ENCODE results near the gene EEIG2.

Gene EEIG2

DNA sequence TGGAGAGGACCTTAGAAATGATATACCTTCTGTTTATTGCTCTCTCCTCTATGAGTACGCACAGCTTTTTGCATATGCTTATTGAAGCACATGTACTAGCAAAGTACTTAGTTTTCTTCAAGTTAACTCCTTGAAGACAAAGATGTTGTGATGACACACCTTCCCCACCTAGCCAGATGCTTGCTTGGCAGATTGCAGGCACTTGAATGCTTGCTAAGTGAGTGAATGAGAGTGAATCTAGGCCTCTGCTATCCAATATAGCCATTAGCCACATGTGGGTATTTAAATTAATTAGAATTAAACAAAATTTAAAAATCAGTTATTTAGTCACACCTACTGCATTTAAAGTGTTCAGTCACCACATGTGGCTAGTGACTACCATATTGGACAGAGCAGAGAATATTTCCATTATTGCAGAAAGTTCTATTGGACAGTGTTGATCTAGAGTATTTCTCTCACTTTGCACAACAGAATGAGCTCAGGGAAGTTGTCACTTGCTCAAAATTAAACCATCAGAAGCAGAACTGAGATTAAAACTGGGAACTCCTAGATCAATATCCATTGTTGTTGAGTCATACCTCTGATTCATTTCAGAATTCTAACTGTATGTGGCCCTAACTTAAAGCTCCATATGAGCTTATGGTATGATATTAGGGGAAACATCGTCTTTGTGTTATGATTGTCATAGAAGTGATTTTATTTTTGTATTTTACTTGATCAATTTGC, 8.6 kb upstream of the EEIG2 start:
- DNase-seq: no peak

DNA sequence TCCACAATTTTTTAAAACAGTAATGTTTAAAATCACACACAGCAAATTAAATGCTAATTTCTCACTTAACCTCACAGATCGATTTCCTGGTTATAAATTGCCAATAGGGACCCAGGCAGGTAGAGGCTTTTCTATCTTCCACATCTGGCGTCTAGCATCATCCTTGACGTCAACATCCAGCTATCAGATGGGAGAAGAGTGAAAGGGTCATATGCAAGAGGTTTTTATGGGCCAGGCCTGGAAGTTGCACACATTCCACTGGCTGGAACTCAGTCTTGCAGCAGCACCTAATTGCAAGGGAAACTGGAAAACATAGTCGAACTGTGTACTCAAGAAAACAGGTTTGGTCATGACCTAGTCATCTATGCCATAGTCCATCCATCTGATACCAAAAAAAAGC, 6.0 kb upstream of the EEIG2 start:
- DNase-seq: no peak

DNA sequence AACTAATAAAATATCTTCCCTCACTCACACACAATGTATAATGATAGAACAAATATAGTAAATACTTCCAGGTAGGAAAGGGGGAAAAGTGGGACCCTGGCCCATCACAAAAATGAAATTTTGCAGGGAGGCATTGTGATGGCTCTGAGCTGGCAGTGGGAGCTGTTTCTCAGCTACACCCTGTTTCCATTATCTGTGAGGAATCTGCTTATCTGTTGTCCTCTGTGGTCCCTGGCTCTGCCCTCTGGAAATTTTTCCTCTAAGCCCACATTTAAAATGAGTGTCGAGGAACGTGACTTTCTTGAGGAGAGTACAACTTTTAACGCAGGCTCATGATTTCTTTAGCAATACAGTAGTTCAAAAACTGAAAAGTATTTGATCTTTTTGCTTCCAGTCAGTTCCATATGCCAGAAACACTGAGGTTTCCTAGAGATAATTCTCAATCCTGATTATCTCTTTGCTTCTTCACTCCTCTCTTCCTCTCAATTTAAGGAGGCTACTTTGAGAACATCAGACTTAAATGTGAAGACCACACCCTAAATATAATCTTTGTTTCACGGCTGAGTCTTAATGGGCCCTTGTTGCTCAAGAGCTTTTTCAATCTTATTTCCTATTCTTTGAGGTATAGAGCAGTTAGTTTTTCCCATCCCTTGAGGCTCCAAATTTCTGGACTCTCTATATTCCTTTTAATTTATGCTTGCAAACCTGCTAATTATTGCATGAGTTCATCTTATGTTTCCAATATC, 5.0 kb upstream of the EEIG2 start:
- no peak for DNase-seq

DNA sequence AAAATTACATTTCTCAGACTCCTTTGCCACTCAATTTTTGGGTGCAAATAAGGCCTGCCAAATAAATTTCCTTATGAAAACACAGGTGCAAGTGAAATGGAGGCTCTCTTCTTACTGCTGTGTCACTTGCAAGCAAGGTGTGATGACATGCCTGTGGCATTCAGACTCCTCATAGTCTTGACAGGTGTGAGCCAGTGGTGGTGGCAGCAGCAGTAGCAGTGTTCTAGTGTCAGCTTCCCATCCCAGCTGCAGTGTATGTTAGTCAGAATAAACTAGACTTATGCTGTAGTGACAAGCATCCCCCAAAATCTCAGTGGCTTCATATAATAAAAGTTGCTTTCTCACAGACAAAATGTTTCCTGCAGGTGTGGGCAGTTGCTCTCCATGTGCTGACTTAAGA, 3.8 kb upstream of the EEIG2 start:
- DNase-seq: no peak

DNA sequence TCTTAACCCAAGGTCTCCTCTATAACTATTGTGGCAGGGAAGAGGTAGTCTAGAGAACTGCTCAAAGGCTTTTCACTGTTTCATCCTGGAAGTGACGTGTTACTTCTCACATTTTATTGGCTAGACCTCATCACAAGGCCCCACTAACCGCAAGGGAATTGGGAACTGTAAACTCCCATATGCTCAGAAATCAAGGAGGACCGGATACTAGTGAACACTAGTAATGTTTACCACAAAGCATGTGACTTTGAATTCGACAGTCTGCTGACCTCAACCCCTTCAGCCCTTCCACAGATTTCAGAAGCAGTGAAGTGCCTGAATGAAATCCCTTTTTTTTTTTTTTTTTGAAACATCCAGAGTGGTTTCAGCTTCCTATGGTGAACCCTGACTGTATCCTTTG, 3.4 kb upstream of the EEIG2 start:
- no peak for DNase-seq

DNA sequence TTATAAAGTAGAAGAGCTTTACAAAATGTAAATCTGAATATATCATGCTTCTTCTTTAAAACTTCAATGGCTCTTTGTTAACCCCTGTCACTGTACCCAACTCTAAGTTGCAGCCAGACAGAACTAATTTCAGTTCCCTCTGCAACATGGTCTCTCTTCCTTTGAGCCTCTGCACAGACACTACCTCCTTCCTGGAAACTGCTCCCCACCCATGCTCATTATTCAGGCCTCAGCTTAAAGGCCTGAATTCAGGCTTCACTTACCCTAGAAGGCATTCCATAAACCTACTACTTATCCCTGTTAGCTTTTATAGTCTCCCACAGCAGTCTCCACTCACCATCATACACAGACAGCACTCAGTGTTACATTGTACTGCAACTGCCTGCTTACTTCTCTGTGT, 2.6 kb upstream of the EEIG2 start:
- DNase-seq: no peak

DNA sequence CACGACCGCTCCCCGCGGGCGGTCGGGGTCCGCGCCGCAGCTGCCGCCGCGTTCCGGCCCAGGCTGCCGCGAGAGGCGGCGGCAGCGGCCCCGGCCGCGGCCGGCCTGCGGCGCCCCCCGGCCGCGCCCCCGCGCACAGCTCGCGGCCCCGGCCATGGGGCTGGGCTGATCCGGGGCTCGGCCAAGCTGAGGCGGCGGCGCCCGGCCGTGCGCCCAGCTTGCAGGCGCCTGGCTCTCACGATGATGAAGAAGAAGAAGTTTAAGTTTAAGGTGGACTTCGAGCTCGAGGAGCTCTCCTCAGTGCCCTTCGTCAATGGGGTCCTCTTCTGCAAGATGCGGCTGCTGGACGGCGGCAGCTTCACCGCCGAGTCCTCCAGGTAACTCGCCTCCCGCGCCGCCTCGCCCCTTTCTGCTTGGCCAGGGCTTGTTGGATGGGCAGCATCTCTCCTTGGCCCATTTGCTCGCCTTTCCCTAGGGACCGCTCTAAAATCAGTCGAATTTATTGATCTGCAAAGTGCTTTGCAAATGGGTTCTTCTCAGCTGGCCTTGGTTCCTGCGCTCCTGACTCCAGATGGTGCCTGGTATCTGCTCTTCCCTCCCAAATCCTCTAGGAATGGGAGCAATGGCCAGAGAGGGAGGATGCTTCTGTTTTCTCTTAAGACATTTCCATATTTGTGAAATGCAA, 431 bp downstream of the EEIG2 start:
- peak; percentile 77 for DNase-seq

DNA sequence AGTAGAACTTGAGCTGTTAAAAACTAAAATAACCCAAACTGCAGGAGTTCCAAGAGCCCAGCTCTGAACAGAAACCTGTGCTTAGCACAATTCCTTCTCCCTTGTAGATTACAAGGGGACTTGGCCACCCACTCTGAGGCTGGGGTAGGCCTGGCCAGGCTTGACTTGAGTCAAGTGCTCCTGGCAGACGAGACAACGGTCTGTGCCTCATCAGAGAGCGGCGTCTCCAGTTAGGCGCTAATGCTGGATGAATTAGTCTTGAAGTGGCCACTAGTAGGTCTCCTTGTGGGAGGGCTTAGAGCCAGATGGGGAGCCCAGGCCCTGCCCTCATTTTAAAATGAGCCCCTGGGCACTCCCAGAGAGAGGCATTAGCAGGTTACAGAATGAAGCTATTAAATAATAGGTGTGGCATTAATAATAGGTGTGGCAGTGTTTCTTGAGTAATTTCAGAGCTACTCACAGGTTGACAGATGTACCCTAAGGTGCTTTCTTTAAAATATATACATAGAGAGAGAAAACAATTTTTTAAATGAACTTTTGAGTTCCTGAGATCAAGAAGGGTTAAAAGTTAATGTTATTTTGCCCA, 1.1 kb downstream of the EEIG2 start:
- peak; percentile 75 for DNase-seq

DNA sequence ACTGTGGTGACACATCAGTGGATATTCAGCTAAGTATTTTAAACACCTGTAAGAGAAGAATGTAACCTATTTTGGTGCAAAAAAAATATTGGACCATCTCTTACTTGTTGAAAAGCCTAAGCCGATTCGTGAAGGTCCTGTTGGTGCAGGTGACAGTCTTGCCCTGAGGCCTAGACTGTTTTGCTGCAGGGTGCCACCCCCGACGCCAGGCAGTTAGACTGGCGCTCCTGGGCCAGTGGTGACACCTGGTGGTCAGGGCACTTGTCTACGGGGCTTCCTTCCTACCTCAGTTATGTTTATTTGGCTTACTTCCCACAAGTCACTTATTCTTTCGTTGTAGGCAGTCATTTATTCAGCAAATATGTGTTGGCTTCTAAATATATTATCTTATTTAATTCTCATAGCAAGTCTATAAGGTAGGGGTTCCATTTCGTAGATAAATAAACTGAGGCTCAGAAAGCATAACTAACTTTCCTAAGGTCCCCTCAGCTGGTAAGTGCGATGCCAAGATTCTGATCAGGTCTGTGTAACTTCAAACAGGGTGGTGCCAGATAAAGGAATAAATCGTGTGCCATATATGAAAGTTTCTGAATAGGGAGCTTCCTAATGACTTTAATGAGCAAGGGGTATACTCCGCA, 1.9 kb downstream of the EEIG2 start:
- DNase-seq: peak; percentile 88

DNA sequence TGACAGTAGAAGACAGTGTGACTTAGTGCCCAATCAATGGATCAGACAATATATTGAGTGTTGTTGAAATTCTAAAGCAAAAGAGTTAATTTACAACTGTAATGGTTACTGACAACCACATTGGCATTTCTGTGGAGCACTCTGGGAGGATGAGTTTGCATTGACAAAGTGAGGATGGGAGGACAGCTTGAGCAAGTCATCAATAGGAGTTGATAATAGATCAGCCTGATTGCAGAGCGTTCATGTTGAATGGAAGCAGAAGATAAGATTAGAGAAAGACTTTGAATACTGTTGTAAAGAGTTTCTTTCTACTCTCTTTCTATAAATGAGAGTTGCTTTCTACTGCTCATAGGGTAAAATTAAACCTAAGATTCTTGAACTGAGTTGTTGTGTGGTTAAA, 3.9 kb downstream of the EEIG2 start:
- no peak for DNase-seq

DNA sequence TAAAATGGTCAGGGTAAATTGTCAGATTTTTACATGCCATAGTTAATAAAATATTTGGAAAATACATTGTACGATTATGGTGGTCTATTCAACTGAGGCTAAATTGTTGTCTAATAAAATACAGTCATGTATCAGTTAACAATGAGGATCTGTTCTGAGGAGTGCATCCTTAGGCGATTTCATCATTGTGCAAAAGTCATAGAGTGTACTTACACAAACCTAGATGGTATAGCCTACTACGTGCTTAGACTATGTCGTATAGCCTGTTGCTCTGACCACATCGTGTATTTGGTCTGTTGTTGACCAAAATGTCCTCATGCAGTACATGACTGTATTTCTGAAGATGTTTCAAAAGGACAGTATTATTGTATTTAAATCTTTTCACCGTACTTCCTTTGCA, 5.2 kb downstream of the EEIG2 start:
- no peak for DNase-seq

DNA sequence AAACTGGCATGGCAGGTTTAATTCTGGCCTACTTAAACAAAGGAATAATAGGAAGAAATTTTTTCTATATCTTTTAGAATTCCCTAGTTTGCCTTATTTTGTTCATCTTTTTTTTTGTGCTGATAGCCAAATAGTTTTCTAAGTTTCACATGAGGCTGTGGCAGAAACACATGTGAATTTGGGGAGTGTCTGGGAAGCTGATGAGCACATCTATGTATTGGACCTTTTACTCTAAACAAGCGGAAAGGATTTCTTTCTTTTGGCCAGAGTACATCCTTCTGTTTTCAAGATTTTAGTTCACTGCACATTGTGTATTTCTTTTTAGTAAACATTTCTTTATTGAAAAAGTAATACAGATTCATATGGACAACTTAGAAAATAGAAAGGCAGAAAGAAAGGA, 5.6 kb downstream of the EEIG2 start:
- DNase-seq: no peak

DNA sequence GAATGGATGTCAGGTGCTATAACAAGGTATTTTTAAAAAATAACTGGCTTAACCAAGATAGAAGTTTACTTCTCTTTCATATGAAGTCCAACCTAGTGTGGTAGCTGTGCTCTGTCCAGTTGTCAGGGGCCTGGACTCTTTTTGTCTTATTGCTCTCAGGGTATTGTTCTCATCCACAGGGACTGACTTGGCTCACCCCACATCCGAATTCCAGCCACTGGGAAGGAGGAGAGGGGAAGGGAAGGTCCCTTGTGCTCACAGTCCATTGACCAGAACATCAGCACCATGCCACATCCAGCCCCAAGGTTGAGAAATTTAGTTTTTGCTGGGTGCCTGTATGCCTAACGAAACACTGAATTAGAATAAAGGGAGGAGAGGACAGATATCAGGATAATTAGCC, 8.7 kb downstream of the EEIG2 start:
- DNase-seq: no peak

DNA sequence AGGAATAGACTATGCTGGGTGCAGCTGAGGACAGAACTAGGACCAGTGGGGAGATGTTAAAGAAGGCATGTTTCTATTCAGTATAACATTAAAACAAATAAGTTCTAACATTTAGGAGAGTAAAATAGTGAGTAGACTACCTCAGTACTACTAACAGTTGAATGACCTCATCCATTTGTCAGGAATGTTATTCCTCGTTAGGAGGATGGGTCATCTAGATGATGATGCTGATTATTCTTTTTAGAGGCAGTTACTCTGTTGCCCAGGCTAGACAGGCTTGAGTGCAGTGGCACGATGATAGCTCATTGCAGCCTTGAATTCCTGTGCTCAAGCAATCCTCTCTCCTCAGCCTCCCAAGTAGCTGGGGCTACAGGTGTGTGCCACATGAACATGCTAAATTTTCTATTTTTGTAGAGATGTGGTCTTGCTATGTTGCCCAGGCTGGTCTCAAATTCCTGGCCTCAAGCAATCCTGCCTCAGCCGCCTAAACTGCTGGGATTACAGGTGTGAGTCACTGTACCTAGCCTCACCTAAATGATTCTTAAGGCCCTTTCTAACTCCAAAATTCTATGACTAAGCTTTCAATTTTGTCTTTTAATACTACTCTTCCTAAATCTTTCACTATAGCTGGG, 9.3 kb downstream of the EEIG2 start:
- DNase-seq: no peak

DNA sequence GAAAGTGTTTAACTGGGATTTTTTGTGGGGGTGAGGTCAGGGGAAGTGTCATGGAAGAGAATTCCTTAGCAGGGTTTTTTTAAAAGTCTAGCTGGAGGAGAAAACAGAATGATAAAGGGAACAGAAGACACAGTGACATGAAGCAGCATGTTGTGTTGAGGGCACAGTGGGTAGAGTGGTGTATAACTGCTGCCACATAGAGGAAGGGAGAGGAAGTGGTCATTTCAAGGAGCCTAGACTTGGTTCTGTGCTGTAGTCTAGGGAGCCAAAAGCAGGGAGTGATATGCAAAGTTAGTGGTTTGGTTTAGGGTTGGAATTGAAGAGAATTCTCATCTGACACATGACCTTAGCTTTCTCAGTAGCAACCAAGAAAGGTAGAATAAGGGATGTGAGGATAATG, 10.2 kb downstream of the EEIG2 start:
- no peak for DNase-seq

DNA sequence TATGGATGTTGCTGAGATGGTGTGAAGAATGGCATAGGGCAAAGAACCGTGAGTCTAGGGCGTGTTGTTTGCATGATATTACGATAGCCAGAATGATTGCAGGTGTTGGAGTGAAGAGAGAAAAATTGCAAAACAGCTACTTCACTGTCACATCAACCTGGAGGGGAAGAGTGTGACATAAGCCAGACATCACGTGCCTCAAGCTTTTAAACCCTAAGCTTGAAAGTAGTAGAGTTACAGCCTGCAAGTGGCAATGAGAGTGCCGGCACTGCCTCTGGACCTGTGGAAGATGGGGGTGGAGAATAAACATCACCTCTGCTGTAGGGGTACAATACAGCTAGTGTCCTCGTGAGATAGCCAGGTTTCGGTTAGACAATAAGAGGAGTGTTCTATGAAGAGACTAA, 11.1 kb downstream of the EEIG2 start:
- DNase-seq: no peak

DNA sequence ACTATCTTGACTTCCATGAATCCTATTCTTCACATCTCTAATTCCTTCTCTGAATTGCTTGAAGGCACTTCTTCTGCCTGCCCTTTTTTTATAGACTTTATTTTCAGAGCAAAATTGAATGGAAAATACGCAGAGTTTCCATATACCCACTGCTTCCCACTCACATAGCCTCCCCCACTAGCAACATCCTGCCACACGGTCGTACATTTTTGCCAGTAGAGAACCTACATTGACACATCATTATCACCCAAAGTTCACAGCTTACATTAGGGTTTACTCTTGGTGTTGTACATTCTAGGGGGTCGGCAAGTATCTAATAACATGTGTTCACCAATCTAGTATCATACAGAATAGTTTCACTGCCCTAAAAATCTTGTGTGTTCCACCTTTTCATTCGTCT, 12.3 kb downstream of the EEIG2 start:
- DNase-seq: no peak

DNA sequence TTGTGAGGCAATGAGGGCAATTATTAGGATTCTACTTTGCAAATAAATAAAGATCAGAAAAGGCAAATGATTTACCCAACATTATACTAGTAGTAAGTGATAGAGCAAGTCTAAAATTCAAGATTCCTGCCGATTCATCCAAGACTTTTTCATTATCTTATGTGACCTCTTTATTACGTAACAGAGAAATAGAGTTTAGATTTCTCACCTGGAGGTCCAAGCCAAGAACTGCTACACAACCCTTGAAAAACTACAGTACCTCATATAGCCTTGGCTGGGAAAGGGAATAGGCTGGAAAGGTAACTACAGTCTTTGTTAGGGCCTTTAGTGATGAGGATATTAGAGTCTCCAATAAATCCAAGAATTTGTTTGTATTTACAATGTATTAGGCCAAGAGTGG, 13.3 kb downstream of the EEIG2 start:
- no peak for DNase-seq

DNA sequence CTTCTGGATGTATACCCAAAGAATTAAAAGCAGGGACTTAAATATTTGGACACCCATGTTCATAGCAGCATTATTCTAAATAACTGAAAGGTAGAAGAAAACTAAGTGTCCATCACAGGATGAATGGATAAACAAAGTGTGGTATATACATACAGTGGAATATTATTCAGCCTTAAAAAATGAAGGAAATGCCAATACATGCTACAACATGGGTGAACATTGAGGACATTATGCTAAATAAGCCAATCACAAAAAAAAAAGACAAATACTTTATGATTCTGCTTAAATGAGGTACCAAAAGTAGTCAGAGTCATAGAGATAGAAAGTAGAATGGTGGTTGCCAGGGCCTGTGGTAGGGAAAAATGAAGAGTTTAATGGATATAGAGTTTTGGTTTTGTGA, 14.1 kb downstream of the EEIG2 start:
- DNase-seq: no peak

DNA sequence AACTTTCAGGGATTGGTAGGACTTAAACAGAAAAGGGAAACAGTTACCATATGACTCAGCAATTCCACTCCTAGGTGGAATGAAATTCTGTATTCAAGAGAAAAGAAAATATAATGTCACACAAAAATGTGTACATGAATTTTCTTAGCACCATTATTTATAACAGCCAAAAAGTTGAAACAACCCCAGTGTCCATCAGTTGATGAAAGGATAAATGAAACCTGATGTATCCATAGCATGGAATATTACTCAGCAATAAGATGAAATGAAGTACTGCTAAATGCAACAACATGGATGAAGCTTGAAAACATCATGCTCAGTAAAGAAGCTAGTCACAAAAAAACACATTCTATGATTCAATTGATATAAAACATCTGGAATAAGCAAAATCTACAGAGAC, 15.5 kb downstream of the EEIG2 start:
- DNase-seq: no peak

DNA sequence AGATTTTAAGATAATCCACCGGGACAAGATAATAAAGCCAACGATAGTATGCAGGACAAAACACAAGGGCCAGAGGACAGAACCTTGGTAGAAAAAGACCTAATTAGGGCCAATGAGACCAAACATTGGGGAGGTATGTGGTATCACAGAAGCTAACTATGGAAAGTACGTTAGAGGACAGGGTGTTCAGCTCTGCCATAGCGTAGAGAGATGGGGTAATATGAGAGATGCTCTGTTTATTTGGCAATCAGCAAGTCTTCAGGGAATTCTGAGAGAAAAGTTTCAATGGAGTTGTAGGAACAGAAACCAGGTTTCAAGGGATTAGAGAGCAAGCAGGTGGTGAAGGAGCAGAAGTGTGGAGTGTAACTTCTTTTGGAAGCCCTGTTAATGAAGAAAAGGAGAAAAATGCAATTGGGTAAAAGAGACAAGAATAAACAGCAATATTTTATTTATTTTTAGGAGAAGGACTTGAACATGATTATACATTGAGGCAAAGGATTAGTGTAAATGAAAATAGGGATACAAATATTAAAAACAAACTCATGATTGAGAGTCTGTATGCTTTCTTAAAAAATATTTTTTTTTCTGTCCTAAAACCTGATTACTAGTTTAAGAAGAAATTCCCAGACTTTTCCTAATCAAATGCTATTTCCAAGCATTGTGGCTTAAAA, 24.0 kb downstream of the EEIG2 start:
- no peak for DNase-seq

DNA sequence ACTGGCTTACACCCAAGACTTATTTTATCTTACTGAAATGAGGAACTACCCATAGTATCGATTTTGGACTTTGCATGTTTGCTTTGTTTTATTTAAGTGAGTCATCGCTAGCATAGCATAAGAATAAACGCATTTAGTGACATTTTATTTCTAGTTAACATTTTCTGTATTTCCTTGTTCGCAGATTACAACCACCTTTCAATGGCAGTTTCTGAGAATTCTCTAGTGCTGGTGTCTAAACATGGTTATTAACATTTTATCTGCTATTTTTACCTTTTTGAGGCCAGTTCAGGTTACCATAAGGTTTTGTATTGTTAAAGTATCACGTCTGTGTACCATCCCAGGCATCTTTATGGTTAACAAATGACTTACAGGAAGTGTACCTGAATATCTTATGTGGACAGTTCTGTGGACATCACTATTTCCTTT, 24.5 kb downstream of the EEIG2 start:
- no peak for DNase-seq
